Measurements from ENCODE around the gene PPP4R3C.
"Not testable (repeated sequence)": the region's sequence is repeated elsewhere in the genome, so short reads cannot be mapped to it uniquely, and the experiment has no call there.

The PPP4R3C gene

DNA sequence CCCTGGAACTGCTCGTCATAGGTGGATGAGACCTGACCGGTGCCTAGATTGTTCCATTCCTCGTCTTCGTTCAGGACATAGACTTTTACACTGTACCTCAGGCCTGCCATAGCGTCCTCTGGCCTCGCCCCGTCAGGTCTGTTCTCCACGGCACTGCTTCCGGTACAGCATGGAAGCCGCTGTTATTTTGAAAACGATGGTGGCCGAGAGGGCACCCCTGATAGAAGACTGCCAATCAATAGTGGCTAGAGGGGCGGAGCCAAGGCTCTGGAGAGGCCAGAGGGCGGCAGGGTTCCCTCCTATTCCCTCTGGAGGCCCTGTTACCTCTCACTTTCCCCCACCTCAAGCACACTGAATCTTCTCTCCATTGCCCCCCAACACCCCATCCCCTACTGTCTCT, at the start of gene PPP4R3C:
TSS of gene PPP4R3C (minus strand) at position 155 of the 400 bp plus-strand sequence. CDS start at position 110, 45 bp downstream.
- DNase-seq (ENCODE audit: low read depth in 4 of 4, low spot score in 1 of 4) = no peak

DNA sequence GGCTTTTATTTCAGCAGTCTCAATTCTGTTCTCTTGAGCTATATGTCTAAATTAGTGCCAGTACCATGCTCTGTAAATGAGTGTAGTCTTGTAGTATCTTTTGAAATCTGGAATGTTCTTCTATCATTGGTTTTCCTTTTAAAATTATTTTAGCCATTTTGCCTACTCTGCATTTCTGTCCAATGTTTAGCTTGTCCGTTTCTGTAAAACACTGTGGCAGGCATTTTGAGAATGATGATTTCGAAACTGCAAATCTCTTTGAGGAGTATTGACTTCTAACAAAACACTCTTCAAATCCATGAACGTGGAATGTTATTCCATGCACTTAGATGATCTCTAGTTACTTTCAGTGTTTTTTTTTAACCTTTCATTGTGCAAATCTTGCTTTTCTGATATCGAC, 28.3 kb upstream of the PPP4R3C start:
- DNase-seq (ENCODE audit: low read depth in 4 of 4, low spot score in 1 of 4) = no peak

DNA sequence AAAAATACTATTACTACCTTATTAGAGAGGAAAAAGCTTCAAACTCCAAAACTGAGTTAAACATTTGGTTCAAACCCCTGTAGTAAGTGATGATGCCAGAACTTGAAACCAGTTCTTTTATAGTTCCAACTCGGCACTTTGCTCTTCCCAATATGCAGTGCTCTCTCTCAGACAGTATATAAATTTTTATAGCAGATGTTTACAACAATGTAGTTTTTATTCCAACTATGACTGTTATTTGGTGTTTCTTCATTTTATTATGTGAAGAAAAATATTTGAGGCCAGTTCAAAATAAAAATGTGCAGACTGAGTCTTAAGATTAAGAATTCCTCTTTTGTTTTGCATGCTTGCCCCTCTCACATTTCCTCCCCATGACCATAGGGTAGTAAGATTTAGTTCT, 2.9 kb upstream of the PPP4R3C start:
- DNase-seq (ENCODE audit: low read depth in 4 of 4, low spot score in 1 of 4) = no peak

DNA sequence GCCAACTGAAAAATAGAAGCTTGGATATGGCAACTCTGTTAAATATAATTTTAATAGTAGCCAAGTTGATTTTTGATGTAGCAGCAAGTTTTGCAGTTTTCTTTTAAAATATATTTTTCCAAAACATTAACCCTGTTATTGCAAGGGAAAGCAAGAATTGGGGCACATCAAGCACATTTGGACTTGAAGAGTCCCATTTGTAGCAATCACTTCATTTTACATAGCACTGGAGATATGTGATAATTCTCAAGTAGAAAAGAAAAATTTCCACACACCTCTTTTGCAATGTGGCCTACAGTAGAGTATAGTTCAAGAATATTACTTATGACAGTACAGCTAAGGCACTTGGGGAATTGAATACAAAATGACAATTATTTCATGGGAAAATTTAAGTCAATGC, 1.9 kb upstream of the PPP4R3C start:
- no peak for DNase-seq (ENCODE audit: low read depth in 4 of 4, low spot score in 1 of 4)

DNA sequence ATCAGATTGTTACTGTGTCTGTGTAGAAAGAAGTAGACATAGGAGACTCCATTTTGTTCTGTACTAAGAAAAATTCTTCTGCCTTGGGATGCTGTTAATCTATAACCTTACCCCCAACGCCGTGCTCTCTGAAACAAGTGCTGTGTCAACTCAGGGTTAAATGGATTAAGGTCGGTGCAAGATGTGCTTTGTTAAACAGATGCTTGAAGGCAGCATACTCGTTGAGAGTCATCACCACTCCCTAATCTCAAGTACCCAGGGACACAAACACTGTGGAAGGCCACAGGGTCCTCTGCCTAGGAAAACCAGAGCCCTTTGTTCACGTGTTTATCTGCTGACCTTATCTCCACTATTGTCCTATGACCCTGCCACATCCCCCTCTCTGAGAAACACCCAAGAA, 4.0 kb downstream of the PPP4R3C start:
- not testable (repeated sequence) for DNase-seq (ENCODE audit: low read depth in 4 of 4, low spot score in 1 of 4)

DNA sequence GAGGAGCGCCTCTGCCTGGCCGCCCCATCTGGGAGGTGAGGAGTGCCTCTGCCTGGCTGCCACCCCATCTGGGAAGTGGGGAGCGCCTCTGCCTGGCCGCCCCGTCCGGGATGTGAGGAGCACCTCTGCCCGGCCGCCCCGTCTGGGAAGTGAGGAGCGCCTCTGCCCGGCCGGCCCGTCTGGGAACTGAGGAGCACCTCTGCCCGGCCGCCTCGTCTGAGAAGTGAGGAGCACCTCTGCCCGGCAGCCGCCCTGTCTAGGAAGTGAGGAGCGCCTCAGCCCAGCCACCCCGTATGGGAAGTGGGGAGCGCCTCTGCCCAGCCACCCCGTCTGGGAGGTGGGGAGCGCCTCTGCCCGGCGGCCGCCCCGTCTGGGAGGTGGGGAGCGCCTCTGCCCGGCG, 4.6 kb downstream of the PPP4R3C start:
- DNase-seq (ENCODE audit: low read depth in 4 of 4, low spot score in 1 of 4) = not testable (repeated sequence)

DNA sequence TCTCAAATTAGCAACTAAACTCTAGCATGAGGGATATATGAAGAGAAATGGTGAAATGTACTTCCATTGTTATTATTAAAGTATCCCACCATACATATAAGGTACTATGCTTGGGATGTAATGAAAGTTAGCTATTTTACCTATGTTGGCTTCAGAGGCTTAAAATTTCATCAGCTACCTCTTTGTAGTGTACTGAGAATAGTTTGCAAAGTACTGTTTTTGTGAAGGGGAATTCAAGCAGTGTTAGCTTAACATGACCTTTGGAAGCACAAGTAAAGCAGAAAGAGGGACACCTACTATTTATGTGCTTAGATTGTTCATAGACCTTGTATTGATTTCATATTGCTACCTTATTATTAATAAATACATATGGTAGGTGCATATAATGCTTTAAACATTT, 11.8 kb downstream of the PPP4R3C start:
- DNase-seq (ENCODE audit: low read depth in 4 of 4, low spot score in 1 of 4) = no peak

DNA sequence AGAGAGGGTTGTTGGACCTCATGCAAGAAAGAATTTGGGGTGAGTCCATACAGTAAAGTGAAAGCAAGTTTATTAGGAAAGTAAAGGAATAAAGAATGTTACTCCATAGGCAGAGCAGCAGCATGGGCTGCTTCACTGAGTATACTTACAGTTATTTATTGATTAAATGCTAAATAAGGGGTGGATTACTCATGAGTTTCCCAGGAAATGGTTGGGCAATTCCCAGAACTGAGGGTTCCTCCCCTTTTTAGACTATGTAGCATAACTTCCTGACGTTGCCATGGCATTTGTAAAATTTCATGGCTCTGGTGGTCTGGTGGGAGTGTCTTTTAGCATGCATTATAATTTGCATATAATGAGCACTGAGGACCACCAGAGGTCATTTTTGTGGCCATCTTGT, 16.7 kb downstream of the PPP4R3C start:
- no peak for DNase-seq (ENCODE audit: low read depth in 4 of 4, low spot score in 1 of 4)

DNA sequence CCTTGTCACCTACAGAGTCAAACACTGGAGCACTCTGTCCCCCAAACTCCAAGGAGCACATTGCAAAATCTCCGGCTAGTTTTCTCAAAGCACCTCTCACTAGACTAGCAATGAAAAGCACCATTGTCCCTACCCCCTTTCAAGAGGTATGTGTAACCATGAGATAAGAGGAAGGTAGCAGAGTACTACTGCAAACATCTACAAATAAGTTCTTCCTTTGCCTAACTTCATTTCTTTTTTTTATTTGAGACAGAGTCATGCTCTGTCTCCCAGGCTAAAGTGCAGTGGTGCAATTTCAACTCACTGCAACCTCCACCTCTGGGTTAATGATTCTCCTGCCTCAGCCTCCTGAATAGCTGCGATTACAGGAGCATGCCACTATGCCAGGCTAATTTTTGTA, 17.7 kb downstream of the PPP4R3C start:
- DNase-seq (ENCODE audit: low read depth in 4 of 4, low spot score in 1 of 4) = no peak

DNA sequence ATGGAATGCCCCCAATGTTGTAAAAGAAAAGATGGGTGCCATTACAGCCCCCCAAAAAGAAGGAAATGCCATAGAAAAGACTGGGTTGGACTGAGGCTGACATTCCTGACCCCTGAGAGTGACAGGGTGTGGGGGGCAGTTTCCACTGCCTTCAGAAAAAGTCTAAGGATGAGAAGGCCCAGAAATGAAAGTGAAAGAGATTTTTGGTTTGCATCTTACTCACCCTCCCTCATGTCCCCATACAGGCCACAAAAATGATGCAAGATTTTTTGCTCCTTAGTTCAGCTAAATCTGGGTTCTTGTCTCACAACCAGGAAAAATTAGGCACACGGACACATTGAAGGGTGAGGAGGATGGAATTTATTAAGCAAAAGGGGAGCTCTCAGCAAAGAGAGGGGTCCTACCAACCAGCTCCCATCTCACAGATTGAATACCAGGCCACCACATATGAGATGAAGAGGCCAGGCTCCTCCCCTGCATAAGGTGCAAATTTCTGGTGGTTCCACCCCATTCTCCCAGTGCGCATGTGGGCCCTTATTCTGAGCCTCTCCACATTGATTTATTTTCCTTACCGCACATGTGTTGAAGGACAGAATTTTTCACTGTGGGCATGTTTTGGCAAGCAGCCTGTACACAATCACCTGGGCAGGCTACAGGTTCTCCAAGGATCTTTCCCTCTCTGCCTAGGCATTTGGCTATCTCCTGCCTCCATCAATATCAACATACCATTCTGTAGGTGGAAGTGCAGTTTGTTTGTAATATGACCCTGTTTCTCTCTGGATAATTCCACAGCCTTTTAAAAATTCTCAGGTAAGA, 18.8 kb downstream of the PPP4R3C start:
- no peak for DNase-seq (ENCODE audit: low read depth in 4 of 4, low spot score in 1 of 4)

DNA sequence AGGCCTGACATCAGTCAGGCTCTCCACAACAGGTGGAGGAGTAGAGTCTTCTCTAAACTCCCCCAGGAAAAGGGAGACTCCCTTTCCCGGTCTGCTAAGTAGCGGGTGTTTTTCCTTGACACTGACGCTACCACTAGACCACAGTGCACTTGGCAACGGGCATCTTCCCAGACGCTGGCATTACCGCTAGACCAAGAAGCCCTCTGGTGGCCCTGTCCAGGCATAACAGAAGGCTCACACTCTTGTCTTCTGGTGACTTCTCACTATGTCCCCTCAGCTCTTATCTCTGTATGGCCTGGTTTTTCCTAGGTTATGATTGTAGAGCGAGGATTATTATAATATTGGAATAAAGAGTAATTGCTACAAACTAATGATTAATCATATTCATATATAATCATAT, 20.7 kb downstream of the PPP4R3C start:
- not testable (repeated sequence) for DNase-seq (ENCODE audit: low read depth in 4 of 4, low spot score in 1 of 4)

DNA sequence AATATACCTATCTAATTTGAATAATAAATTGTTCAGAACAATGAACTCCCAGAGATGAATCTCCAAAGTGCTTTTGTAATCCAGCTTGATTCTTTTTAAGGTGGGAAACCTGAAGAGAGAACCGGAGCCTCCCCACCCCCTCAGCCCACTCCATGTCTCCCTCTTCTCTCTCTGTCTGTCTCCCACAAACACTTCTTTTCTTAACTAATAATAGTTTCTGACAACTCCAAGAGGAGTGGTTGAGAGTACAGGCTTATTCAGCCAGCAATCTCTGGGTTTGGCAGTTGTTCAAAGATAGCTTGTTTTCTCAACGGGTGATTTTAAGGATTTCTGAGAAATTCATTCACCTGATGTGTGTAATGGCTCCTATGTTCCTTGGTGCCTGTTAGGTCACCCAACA, 23.4 kb downstream of the PPP4R3C start:
- DNase-seq (ENCODE audit: low read depth in 4 of 4, low spot score in 1 of 4) = no peak

DNA sequence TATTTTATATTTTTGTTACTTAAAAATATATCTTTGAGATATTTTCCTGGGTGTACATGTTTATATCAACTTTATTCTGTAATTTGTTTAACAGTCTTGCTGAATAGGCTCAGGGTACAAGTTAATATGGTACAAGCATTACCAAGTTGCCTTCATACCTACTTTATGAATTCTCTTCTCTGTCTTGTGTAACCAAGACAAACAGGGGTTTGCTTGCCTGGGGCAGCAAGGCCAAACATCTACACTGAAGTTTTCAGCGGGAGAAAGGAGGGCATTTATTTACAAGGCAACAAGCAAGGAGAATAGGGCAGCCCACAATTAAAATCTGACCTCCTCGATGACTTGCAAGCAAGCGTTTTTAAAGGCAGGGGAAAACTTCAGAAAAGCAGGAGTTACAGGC, 24.2 kb downstream of the PPP4R3C start:
- DNase-seq (ENCODE audit: low read depth in 4 of 4, low spot score in 1 of 4) = no peak

DNA sequence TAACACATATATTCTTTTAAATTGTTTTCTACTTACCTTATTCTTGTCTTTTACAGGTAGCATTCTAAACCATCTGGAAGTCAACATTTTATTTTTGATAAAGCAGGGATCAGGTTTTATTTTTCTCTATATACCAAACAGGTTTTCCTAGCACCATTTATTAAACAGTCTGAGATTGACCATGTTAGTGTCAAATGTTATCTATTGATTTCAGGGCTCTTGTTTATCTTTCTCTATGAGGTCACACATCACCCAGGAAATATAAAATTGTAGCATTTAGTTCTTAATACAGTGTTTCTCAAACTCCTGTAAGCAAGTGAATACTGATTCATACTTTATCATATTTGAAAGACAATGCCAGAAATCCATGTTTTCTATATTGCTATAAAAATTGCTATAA, 28.1 kb downstream of the PPP4R3C start:
- no peak for DNase-seq (ENCODE audit: low read depth in 4 of 4, low spot score in 1 of 4)

Measured in stimulated activated CD4-positive, alpha-beta T cell treated with anti-CD3 and anti-CD28 coated beads, Interleukin-1b, Interleukin-23, amount 100 ng/mL, for 24 hours (primary cell).